Measurements from ENCODE around the gene CPSF6.

The CPSF6 gene

GRCh38 chr12:69318225-69318624 lies 78.9 kb downstream of the CPSF6 start:
- DNase-seq (ENCODE audit: low read depth, low spot score): no peak

- no peak for DNase-seq (ENCODE audit: low read depth, low spot score)
Measured at GRCh38 chr12:69321351-69321750, 82.0 kb downstream of the CPSF6 start.

Measured in activated naive CD8-positive, alpha-beta T cell treated with anti-CD3 and anti-CD28 coated beads, Interleukin-2, amount 50 U/mL, for 16 hours (primary cell).